Osteocyte (in vitro differentiated cells): Measurements from ENCODE around the gene EYA2. TPM values are rescaled to one million over a fixed set of nuclear protein-coding genes. Genes with fewer than 3 reads are reported as not detected.

Experiments
- DNase-seq: peaks from one replicate; pipeline ENCODE4 v3.0.0; 2021; ENCODE audit warnings: mixed read lengths; ENCODE audit not compliant: unreplicated experiment; ENCODE audit errors: extremely low spot score
- H3K27ac Mint-ChIP-seq: one replicate; pipeline ENCODE4 v1.8.0; 2021; ENCODE audit warnings: mild to moderate bottlenecking, mixed read lengths; ENCODE audit not compliant: unreplicated experiment
- H3K27me3 Mint-ChIP-seq: one replicate; pipeline ENCODE4 v1.8.0; 2021; ENCODE audit warnings: mixed read lengths; ENCODE audit not compliant: unreplicated experiment
- H3K36me3 Mint-ChIP-seq: one replicate; pipeline ENCODE4 v1.8.0; 2021; ENCODE audit warnings: mixed read lengths; ENCODE audit not compliant: unreplicated experiment
- H3K4me1 Mint-ChIP-seq: one replicate; pipeline ENCODE4 v1.8.0; 2021; ENCODE audit warnings: mixed read lengths; ENCODE audit not compliant: unreplicated experiment
- H3K4me3 Mint-ChIP-seq: one replicate; pipeline ENCODE4 v1.8.0; 2021; ENCODE audit warnings: mild to moderate bottlenecking, moderate library complexity, mixed read lengths; ENCODE audit not compliant: unreplicated experiment
- H3K9me3 Mint-ChIP-seq: one replicate; pipeline ENCODE4 v1.8.0; 2021; ENCODE audit warnings: mixed read lengths; ENCODE audit not compliant: unreplicated experiment
- total RNA-seq: library from RNA; stranded (reverse); gene quantifications from 2 replicates; pipeline ENCODE4 v1.2.1, GENCODE V29; 2021
- TF ChIP-seq, protein P1 (sequence below): fragments of 200-600 bp; sonication (generic); IDR thresholded peaks from 2 replicates; pipeline ENCODE4 v1.5.0; 2021; ENCODE audit warnings: antibody characterized with exemption, mild to moderate bottlenecking, moderate library complexity

The EYA2 gene
- total RNA-seq, 1 donor from 2014 or later, result not detected

GRCh38 chr20:47009784-47010183, 115.1 kb downstream of the EYA2 start:
- no peaks in the 10 kb centered on the region for H3K4me1 Mint-ChIP-seq
- no peak overlapping the region for H3K27ac Mint-ChIP-seq
- no peaks in the 10 kb centered on the region for H3K9me3 Mint-ChIP-seq
- peaks cover 22% of the 10 kb centered on the region for H3K27me3 Mint-ChIP-seq
- DNase-seq, result no peak
- no peak overlapping the region for H3K4me3 Mint-ChIP-seq
- no peaks in the 10 kb centered on the region for H3K36me3 Mint-ChIP-seq
- TF ChIP-seq, protein P1, sequence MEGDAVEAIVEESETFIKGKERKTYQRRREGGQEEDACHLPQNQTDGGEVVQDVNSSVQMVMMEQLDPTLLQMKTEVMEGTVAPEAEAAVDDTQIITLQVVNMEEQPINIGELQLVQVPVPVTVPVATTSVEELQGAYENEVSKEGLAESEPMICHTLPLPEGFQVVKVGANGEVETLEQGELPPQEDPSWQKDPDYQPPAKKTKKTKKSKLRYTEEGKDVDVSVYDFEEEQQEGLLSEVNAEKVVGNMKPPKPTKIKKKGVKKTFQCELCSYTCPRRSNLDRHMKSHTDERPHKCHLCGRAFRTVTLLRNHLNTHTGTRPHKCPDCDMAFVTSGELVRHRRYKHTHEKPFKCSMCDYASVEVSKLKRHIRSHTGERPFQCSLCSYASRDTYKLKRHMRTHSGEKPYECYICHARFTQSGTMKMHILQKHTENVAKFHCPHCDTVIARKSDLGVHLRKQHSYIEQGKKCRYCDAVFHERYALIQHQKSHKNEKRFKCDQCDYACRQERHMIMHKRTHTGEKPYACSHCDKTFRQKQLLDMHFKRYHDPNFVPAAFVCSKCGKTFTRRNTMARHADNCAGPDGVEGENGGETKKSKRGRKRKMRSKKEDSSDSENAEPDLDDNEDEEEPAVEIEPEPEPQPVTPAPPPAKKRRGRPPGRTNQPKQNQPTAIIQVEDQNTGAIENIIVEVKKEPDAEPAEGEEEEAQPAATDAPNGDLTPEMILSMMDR, result no peak

GRCh38 chr20:47011984-47012383, 117.3 kb downstream of the EYA2 start:
- H3K4me3 Mint-ChIP-seq, result no peak overlapping the region
- no peaks in the 10 kb centered on the region for H3K4me1 Mint-ChIP-seq
- H3K9me3 Mint-ChIP-seq, result no peaks in the 10 kb centered on the region
- TF ChIP-seq, protein P1, result no peak
- H3K27me3 Mint-ChIP-seq, result peaks cover 21% of the 10 kb centered on the region
- H3K36me3 Mint-ChIP-seq, result no peaks in the 10 kb centered on the region
- no peak overlapping the region for H3K27ac Mint-ChIP-seq
- DNase-seq, result no peak

GRCh38 chr20:47013606-47014005, 119.0 kb downstream of the EYA2 start:
- TF ChIP-seq, protein P1, result no peak
- H3K4me1 Mint-ChIP-seq, result no peaks in the 10 kb centered on the region
- H3K27me3 Mint-ChIP-seq, result peaks cover 21% of the 10 kb centered on the region
- no peaks in the 10 kb centered on the region for H3K9me3 Mint-ChIP-seq
- DNase-seq, result no peak
- no peak overlapping the region for H3K27ac Mint-ChIP-seq
- H3K4me3 Mint-ChIP-seq, result no peak overlapping the region
- no peaks in the 10 kb centered on the region for H3K36me3 Mint-ChIP-seq

- DNase-seq, result no peak
- Mint-ChIP-seq H3K36me3 (no peaks in the 10 kb centered on the region), H3K9me3 (no peaks in the 10 kb centered on the region), H3K27me3 (peaks cover 33% of the 10 kb centered on the region), H3K4me1 (peaks cover 2% of the 10 kb centered on the region), H3K27ac (no peak overlapping the region), H3K4me3 (no peak overlapping the region)
- TF ChIP-seq, protein P1, result no peak
Observed at GRCh38 chr20:47016068-47016664, 121.5 kb downstream of the EYA2 start.

GRCh38 chr20:47018381-47018780, 123.7 kb downstream of the EYA2 start:
- H3K4me3 Mint-ChIP-seq, result no peak overlapping the region
- no peak overlapping the region for H3K27ac Mint-ChIP-seq
- no peaks in the 10 kb centered on the region for H3K36me3 Mint-ChIP-seq
- H3K9me3 Mint-ChIP-seq, result no peaks in the 10 kb centered on the region
- TF ChIP-seq, protein P1, result no peak
- H3K27me3 Mint-ChIP-seq, result peaks cover 40% of the 10 kb centered on the region
- DNase-seq, result no peak
- H3K4me1 Mint-ChIP-seq, result peaks cover 2% of the 10 kb centered on the region
